ENCODE results near the gene PRRT1.

Gene PRRT1

GRCh38 chr6:32175711-32176475 is 24.2 kb upstream of the PRRT1 start, which contains the start of gene AGPAT1:
Gene AGPAT1 (minus strand): TSS chr6:32176084. CDS start chr6:32171496, 4,588 bp downstream.
- peak; percentile 94 for DNase-seq (ENCODE audit: low read depth in 2 of 2)

GRCh38 chr6:32175322-32175710 is 23.6 kb upstream of the PRRT1 start:
- no peak for DNase-seq (ENCODE audit: low read depth in 2 of 2)

GRCh38 chr6:32174416-32174815 is 22.7 kb upstream of the PRRT1 start:
- no peak for DNase-seq (ENCODE audit: low read depth in 2 of 2)

- DNase-seq (ENCODE audit: low read depth in 2 of 2) = no peak
These were observed 21.4 kb upstream of the PRRT1 start for GRCh38 chr6:32173051-32173727.

GRCh38 chr6:32171234-32171633 is 19.5 kb upstream of the PRRT1 start:
- no peak for DNase-seq (ENCODE audit: low read depth in 2 of 2)

- no peak for DNase-seq (ENCODE audit: low read depth in 2 of 2)
These were observed 18.6 kb upstream of the PRRT1 start for GRCh38 chr6:32170294-32170693.

- no peak for DNase-seq (ENCODE audit: low read depth in 2 of 2)
These were observed 17.3 kb upstream of the PRRT1 start for GRCh38 chr6:32168807-32169591.

- DNase-seq (ENCODE audit: low read depth in 2 of 2) = no peak
These were observed 16.6 kb upstream of the PRRT1 start for GRCh38 chr6:32168350-32168749.

- no peak for DNase-seq (ENCODE audit: low read depth in 2 of 2)
These were observed 16.1 kb upstream of the PRRT1 start for GRCh38 chr6:32167761-32168262.

- no peak for DNase-seq (ENCODE audit: low read depth in 2 of 2)
These were observed 15.5 kb upstream of the PRRT1 start for GRCh38 chr6:32167154-32167760.

GRCh38 chr6:32166411-32167061 is 14.8 kb upstream of the PRRT1 start:
- DNase-seq (ENCODE audit: low read depth in 2 of 2) = no peak

GRCh38 chr6:32164295-32164694 is 12.6 kb upstream of the PRRT1 start, which contains the start of gene EGFL8:
Gene EGFL8 (plus strand): TSS chr6:32164595. CDS start chr6:32166166, 1,571 bp downstream.
- no peak for DNase-seq (ENCODE audit: low read depth in 2 of 2)

GRCh38 chr6:32163559-32164258 is 12.0 kb upstream of the PRRT1 start:
- no peak for DNase-seq (ENCODE audit: low read depth in 2 of 2)

- no peak for DNase-seq (ENCODE audit: low read depth in 2 of 2)
These were observed 6.3 kb upstream of the PRRT1 start for GRCh38 chr6:32158052-32158451.

GRCh38 chr6:32156891-32157290 is 5.2 kb upstream of the PRRT1 start:
- no peak for DNase-seq (ENCODE audit: low read depth in 2 of 2)

GRCh38 chr6:32154514-32155161 is 2.9 kb upstream of the PRRT1 start:
- DNase-seq (ENCODE audit: low read depth in 2 of 2) = peak; percentile 39 to 53

GRCh38 chr6:32153564-32154513 is 2.1 kb upstream of the PRRT1 start, which contains the start of gene PPT2:
Gene PPT2 (plus strand): TSS chr6:32154141. CDS start chr6:32154595, 454 bp downstream.
- DNase-seq (ENCODE audit: low read depth in 2 of 2) = peak; percentile 70 to 72

GRCh38 chr6:32152769-32153563 is 1.2 kb upstream of the PRRT1 start:
- no peak for DNase-seq (ENCODE audit: low read depth in 2 of 2)

All from stimulated activated CD8-positive, alpha-beta memory T cell treated with anti-CD3 and anti-CD28 coated beads, Interleukin-7, amount 100 ng/mL, for 4 hours (primary cell).